HepG2 (cell line): ENCODE measurements around the gene MSTO1. TPM values are rescaled to one million over a fixed set of nuclear protein-coding genes. Genes with fewer than 3 reads are reported as not detected.

Experiments
- DNMT1 ChIP-seq: sonication (generic); formaldehyde crosslinking; IDR thresholded peaks from 2 replicates; pipeline ENCODE4 v1.5.1; 2020; ENCODE audit warnings: mild to moderate bottlenecking, missing genetic modification reagents
- ETS1 ChIP-seq: sonication (generic); formaldehyde crosslinking; IDR thresholded peaks from 2 replicates; pipeline ENCODE4 v1.4.0; 2020; ENCODE audit warnings: missing genetic modification reagents
- FOXA1 ChIP-seq, 2 experiments: fragments of 450-650 bp in 1 of 2; sonication (generic) in 1 of 2; formaldehyde crosslinking in 1 of 2; IDR thresholded peaks; 2 replicates each; pipeline versions ENCODE4 v1.4.0 to v1.6.1; 2016 to 2020; ENCODE audit warnings: missing genetic modification reagents in 1 of 2
- HHEX ChIP-seq: IDR thresholded peaks from 2 replicates; pipeline ENCODE4 v1.6.1; 2016; ENCODE audit warnings: control low read depth
- KAT8 ChIP-seq: IDR thresholded peaks from 2 replicates; pipeline ENCODE4 v1.6.1; 2016; ENCODE audit warnings: missing genetic modification reagents, missing compliant biosample characterization
- MED8 ChIP-seq: sonication (generic); formaldehyde crosslinking; IDR thresholded peaks from 2 replicates; pipeline ENCODE4 v1.8.1; 2023; ENCODE audit warnings: mild to moderate bottlenecking, missing genetic modification reagents; ENCODE audit not compliant: insufficient replicate concordance
- MNT ChIP-seq: fragments of 450-650 bp; IDR thresholded peaks from 2 replicates; pipeline ENCODE4 v1.6.1; 2016
- NR1H2 ChIP-seq: sonication (generic); formaldehyde crosslinking; IDR thresholded peaks from 2 replicates; pipeline ENCODE4 v1.8.1; 2022; ENCODE audit warnings: low read depth, missing genetic modification reagents, borderline replicate concordance
- POGZ ChIP-seq: sonication (generic); formaldehyde crosslinking; IDR thresholded peaks from 2 replicates; pipeline ENCODE4 v1.4.0; 2020; ENCODE audit warnings: mild to moderate bottlenecking, missing genetic modification reagents
- PRDM10 ChIP-seq: sonication (generic); formaldehyde crosslinking; IDR thresholded peaks from 2 replicates; pipeline ENCODE4 v1.4.0; 2020; ENCODE audit warnings: low read depth, missing genetic modification reagents
- RARG ChIP-seq: sonication (generic); formaldehyde crosslinking; IDR thresholded peaks from 2 replicates; pipeline ENCODE4 v1.4.0; 2020; ENCODE audit warnings: low read depth, mild to moderate bottlenecking, missing genetic modification reagents
- SAFB2 ChIP-seq: sonication (generic); formaldehyde crosslinking; IDR thresholded peaks from 2 replicates; pipeline ENCODE4 v1.5.1; 2020; ENCODE audit warnings: missing genetic modification reagents, low read depth, mild to moderate bottlenecking, borderline replicate concordance
- SNAI1 ChIP-seq: sonication (generic); formaldehyde crosslinking; IDR thresholded peaks from 2 replicates; pipeline ENCODE4 v1.5.0; 2020; ENCODE audit warnings: mild to moderate bottlenecking, missing genetic modification reagents, borderline replicate concordance
- THAP9 ChIP-seq: sonication (generic); formaldehyde crosslinking; IDR thresholded peaks from 2 replicates; pipeline ENCODE4; 2020; ENCODE audit warnings: missing genetic modification reagents, mild to moderate bottlenecking, borderline replicate concordance
- WIZ ChIP-seq: sonication (generic); formaldehyde crosslinking; IDR thresholded peaks from 2 replicates; pipeline ENCODE4 v1.5.1; 2020; ENCODE audit warnings: mild to moderate bottlenecking, missing genetic modification reagents
- ZNF224 ChIP-seq: sonication (generic); formaldehyde crosslinking; IDR thresholded peaks from 2 replicates; pipeline ENCODE4 v1.5.0; 2020; ENCODE audit warnings: mild to moderate bottlenecking, missing genetic modification reagents
- ZNF263 ChIP-seq: sonication (generic); formaldehyde crosslinking; IDR thresholded peaks from 2 replicates; pipeline ENCODE4 v1.4.0; 2020; ENCODE audit warnings: missing genetic modification reagents
- ZNF550 ChIP-seq: sonication (generic); formaldehyde crosslinking; IDR thresholded peaks from 2 replicates; pipeline ENCODE4 v1.4.0; 2020; ENCODE audit warnings: mild to moderate bottlenecking, missing genetic modification reagents, borderline replicate concordance
- ZNF709 ChIP-seq: sonication (generic); formaldehyde crosslinking; IDR thresholded peaks from 2 replicates; pipeline ENCODE4 v1.5.0; 2020; ENCODE audit warnings: mild to moderate bottlenecking, missing genetic modification reagents
- ZNF746 ChIP-seq: sonication (generic); formaldehyde crosslinking; IDR thresholded peaks from 2 replicates; pipeline ENCODE4 v1.8.0; 2022; ENCODE audit warnings: mild to moderate bottlenecking, missing genetic modification reagents
- polyA plus RNA-seq, 8 experiments: library from polyadenylated mRNA; depleted of rRNA in 3 of 8; stranded (reverse) in 7 of 8; unstranded in 1 of 8; fragments of >200 nt; fragmentation: Illumina TruSeq in 4 of 8; extraction: Trizol in 4 of 8; gene quantifications; 2 replicates each; pipeline versions ENCODE4 v1.2.1 to v1.2.3, GENCODE V29; 2011 to 2016; ENCODE audit warnings: low read depth in 4 of 8, missing spikeins in 1 of 8, mixed read lengths in 1 of 8; ENCODE audit not compliant: insufficient read depth in 1 of 8
- total RNA-seq, 5 experiments: library from RNA; depleted of rRNA; stranded (reverse); fragments of >200 nt; fragmentation: Illumina TruSeq; extraction: Trizol; gene quantifications; 2 replicates each; pipeline ENCODE4 v1.2.3, GENCODE V29; 2016; ENCODE audit warnings: low read depth in 1 of 5

The MSTO1 gene
- total and polyA plus RNA-seq, 2 of the 13 experiments (the other 11 are each of a cell fraction or from before 2014, with no cell fraction given) = 19.1 to 25.3 TPM

- TF ChIP-seq PRDM10 (CRISPR knock-in tag) (peak; percentile 98), SAFB2 (CRISPR knock-in tag) (0 out of 2 replicates have a peak, but pooled peaks have one; percentile 28), WIZ (peak; percentile 87; the same call in 1 of the 2 replicates), ZNF550 (CRISPR knock-in tag) (no peak), ZNF746 (CRISPR knock-in tag) (0 out of 2 replicates have a peak, but pooled peaks have one; percentile 34), MED8 (no peak), SNAI1 (CRISPR knock-in tag) (peak; percentile 68; the same call in 1 of the 2 replicates), HHEX (no peak), ZNF224 (CRISPR knock-in tag) (no peak), KAT8 (CRISPR knock-in tag) (peak; percentile 80), NR1H2 (CRISPR knock-in tag) (no peak), ETS1 (CRISPR knock-in tag) (peak; percentile 81; the same call in 1 of the 2 replicates), ZNF709 (CRISPR knock-in tag) (peak; percentile 24; the same call in 1 of the 2 replicates), FOXA1 (IDR thresholded peaks at IDR 0.05) (no peak), FOXA1 (CRISPR knock-in tag; IDR thresholded peaks at IDR 0.05) (no peak; the same call in 1 of the 2 replicates), DNMT1 (CRISPR knock-in tag) (no peak), ZNF263 (CRISPR knock-in tag) (peak; percentile 83), RARG (CRISPR knock-in tag) (0 out of 2 replicates have a peak, but pooled peaks have one; percentile 25), POGZ (peak; percentile 63; the same call in 1 of the 2 replicates), MNT (no peak), THAP9 (CRISPR knock-in tag) (peak; percentile 73)
Observed at GRCh38 chr1:155562581-155563376, 47.2 kb upstream of the MSTO1 start, which contains the start of gene ASH1L (continued).
